HG02943 (cell line): ENCODE results near the gene ALB.
"Not testable (repeated sequence)": the region's sequence is repeated elsewhere in the genome, so short reads cannot be mapped to it uniquely, and the experiment has no call there.

Experiments
- ATAC-seq: cut with Tn5 transposase; IDR thresholded peaks from one replicate; pipeline ENCODE4 v1.9.1; 2021; ENCODE audit warnings: mild to moderate bottlenecking, low read depth, moderate library complexity; ENCODE audit not compliant: unreplicated experiment

ALB gene

GRCh38 chr4:73404042-73404441 is at the start of gene ALB:
ALB (plus strand) TSS chr4:73404287; CDS start chr4:73404328, 41 bp downstream.
- ATAC-seq = no peak

- ATAC-seq = not testable (repeated sequence)
These were observed 46.9 kb upstream of the ALB start for GRCh38 chr4:73357174-73357573.

- not testable (repeated sequence) for ATAC-seq
These were observed 34.4 kb upstream of the ALB start for GRCh38 chr4:73369506-73370199.

- no peak for ATAC-seq
These were observed 28.8 kb upstream of the ALB start for GRCh38 chr4:73375328-73375741.

GRCh38 chr4:73376251-73376650 is 27.8 kb upstream of the ALB start:
- ATAC-seq = no peak

GRCh38 chr4:73376976-73377375 is 27.1 kb upstream of the ALB start:
- ATAC-seq = no peak

- ATAC-seq = no peak
These were observed 25.2 kb upstream of the ALB start for GRCh38 chr4:73378887-73379286.

GRCh38 chr4:73379946-73380345 is 24.1 kb upstream of the ALB start:
- no peak for ATAC-seq

- ATAC-seq = no peak
These were observed 22.9 kb upstream of the ALB start for GRCh38 chr4:73381214-73381613.

GRCh38 chr4:73383452-73383851 is 20.6 kb upstream of the ALB start:
- ATAC-seq = no peak

GRCh38 chr4:73387552-73387951 is 16.5 kb upstream of the ALB start:
- no peak for ATAC-seq

GRCh38 chr4:73388887-73389286 is 15.2 kb upstream of the ALB start:
- ATAC-seq = no peak

- ATAC-seq = not testable (repeated sequence)
These were observed 14.4 kb upstream of the ALB start for GRCh38 chr4:73389663-73390062.

- ATAC-seq = no peak
These were observed 12.3 kb upstream of the ALB start for GRCh38 chr4:73391774-73392173.

GRCh38 chr4:73392936-73393335 is 11.2 kb upstream of the ALB start:
- ATAC-seq = no peak

- no peak for ATAC-seq
These were observed 7.8 kb upstream of the ALB start for GRCh38 chr4:73396304-73396703.

- no peak for ATAC-seq
These were observed 6.8 kb upstream of the ALB start for GRCh38 chr4:73396993-73397972.

- ATAC-seq = no peak
These were observed 2.7 kb upstream of the ALB start for GRCh38 chr4:73401412-73401811.

- ATAC-seq = no peak
These were observed 370 bp downstream of the ALB start for GRCh38 chr4:73404457-73404856.

- no peak for ATAC-seq
These were observed 1.1 kb downstream of the ALB start for GRCh38 chr4:73405138-73405537.

GRCh38 chr4:73406548-73406875 is 2.4 kb downstream of the ALB start:
- ATAC-seq = no peak

- no peak for ATAC-seq
These were observed 3.2 kb downstream of the ALB start for GRCh38 chr4:73407227-73407673.
